Common myeloid progenitor, CD34-positive (primary cell): ENCODE data around the gene OAS2.

ENCODE experiments used
- CTCF ChIA-PET: fragments of 350-600 bp; sonication (Branson Sonifier 250); formaldehyde crosslinking; loops from one replicate; lab custom pipeline; 2021; ENCODE audit warnings: antibody characterized with exemption; lab: Charles Lee
- POLR2A ChIA-PET: fragments of 350-600 bp; sonication (Branson Sonifier 250); formaldehyde crosslinking; loops from one replicate; lab custom pipeline; 2021; ENCODE audit warnings: antibody characterized with exemption; lab: Charles Lee
- DNase-seq, 3 donors: peaks; one replicate each; pipeline versions ENCODE4 v3.0.0 to v3.0.0-alpha.2; 2013
- H3K27ac ChIP-seq, 2 experiments: 1 replicate in 1 of 2; 2 replicates in 1 of 2; pipeline ENCODE4 v1.7.0; 2013; ENCODE audit warnings: inconsistent platforms in 2 of 2, low read length in 2 of 2, mild to moderate bottlenecking in 2 of 2, low read depth in 1 of 2, moderate library complexity in 1 of 2; ENCODE audit not compliant: severe bottlenecking in 2 of 2, insufficient read depth in 1 of 2, poor library complexity in 1 of 2
- H3K27me3 ChIP-seq, 5 experiments: replicated peaks in 2 of 5; 1 replicate in 3 of 5; 2 replicates in 2 of 5; pipeline versions ENCODE4 v1.6.1 to v1.7.0; 2013; ENCODE audit warnings: low read length in 4 of 5, mild to moderate bottlenecking in 2 of 5, moderate library complexity in 2 of 5, inconsistent platforms in 1 of 5; ENCODE audit not compliant: insufficient read depth in 5 of 5, control insufficient read depth in 4 of 5
- H3K36me3 ChIP-seq, 4 experiments: 1 replicate in 2 of 4; 2 replicates in 2 of 4; pipeline versions ENCODE4 v1.6.1 to v1.7.0; 2013; ENCODE audit warnings: low read length in 3 of 4, control low read depth in 1 of 4, mild to moderate bottlenecking in 1 of 4; ENCODE audit not compliant: control insufficient read depth in 4 of 4, insufficient read depth in 4 of 4
- H3K4me1 ChIP-seq, 4 experiments: 1 replicate in 3 of 4; 2 replicates in 1 of 4; pipeline versions ENCODE4 v1.6.1 to v1.7.1; 2013; ENCODE audit warnings: low read length in 3 of 4, mild to moderate bottlenecking in 3 of 4, control low read depth in 1 of 4, inconsistent platforms in 1 of 4, moderate library complexity in 1 of 4; ENCODE audit not compliant: control insufficient read depth in 4 of 4, insufficient read depth in 4 of 4; ENCODE audit errors: control extremely low read depth in 1 of 4
- H3K4me3 ChIP-seq, 7 experiments: 1 replicate in 4 of 7; 2 replicates in 3 of 7; pipeline versions ENCODE4 v1.5.1 to v1.7.0; 2013; ENCODE audit warnings: mild to moderate bottlenecking in 7 of 7, low read length in 6 of 7, moderate library complexity in 6 of 7, inconsistent platforms in 2 of 7, low read depth in 2 of 7, control low read depth in 1 of 7; ENCODE audit not compliant: insufficient read depth in 4 of 7, control insufficient read depth in 1 of 7; ENCODE audit errors: extremely low read depth in 1 of 7
- H3K9me3 ChIP-seq, 5 experiments: 1 replicate in 4 of 5; 2 replicates in 1 of 5; pipeline versions ENCODE4 v1.6.1 to v1.7.1; 2013; ENCODE audit warnings: low read length in 4 of 5, mild to moderate bottlenecking in 2 of 5, inconsistent platforms in 1 of 5, low read depth in 1 of 5, moderate library complexity in 1 of 5; ENCODE audit not compliant: control insufficient read depth in 4 of 5, insufficient read depth in 2 of 5; ENCODE audit errors: control extremely low read depth in 1 of 5
- WGBS: methylation state at CpG from one replicate; pipeline ENCODE4 v1.1.5; 2013; ENCODE audit not compliant: insufficient coverage; 5-methylcytosine and 5-hydroxymethylcytosine counted together

OAS2 gene

DNA sequence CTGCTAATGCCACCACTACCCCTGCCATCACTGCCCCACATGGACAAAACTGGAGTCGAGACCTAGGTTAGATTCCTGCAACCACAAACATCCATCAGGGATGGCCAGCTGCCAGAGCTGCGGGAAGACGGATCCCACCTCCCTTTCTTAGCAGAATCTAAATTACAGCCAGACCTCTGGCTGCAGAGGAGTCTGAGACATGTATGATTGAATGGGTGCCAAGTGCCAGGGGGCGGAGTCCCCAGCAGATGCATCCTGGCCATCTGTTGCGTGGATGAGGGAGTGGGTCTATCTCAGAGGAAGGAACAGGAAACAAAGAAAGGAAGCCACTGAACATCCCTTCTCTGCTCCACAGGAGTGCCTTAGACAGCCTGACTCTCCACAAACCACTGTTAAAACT lies 7.1 kb upstream of the OAS2 start:
- POLR2A ChIA-PET, result interaction anchor here (0.5 kb wide), 1 partner anchor 69 kb away, joined by 4 read pairs; no protein-coding TSS in a partner anchor
- 21% methylated on average over 2 of the region's 5 CpGs for WGBS
- CTCF ChIA-PET, result interaction anchor here (1.0 kb wide), 1 partner anchor 22 kb away, joined by 5 read pairs; no protein-coding TSS in a partner anchor

DNA sequence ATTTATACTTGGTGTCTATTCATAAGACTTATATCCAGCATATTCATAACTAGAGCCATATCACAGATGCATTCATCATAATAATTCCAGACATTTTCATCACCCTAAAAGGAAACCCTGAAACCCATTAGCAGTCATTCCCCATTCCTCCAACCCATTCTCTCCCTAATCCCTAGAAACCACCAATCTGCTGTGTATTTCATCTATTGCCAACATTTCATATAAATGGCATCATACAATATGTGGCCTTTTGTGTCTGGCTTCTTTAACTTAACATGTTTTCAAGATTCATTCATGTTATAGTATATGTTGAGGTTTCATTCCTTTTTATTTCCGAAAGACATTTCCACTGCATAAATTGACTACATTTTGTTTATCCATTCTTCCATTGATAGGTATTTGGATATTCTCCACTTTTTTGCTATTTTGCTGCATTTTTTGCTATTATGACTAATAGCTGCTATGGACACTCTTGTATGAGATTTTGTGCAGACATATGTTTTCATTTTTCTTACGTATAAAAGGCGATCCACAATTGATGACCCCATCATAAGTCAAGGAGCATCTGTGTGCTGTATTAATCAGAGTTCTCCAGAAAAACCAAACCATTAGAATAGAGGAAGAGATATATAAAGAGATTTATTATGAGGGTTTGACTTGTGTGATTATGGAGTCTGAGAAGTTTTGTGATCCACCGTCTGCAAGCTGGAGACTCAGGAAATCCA lies 5.1 kb upstream of the OAS2 start:
- Histone ChIP-seq H3K27me3 (no peaks in the 10 kb centered on the region), H3K4me3 (no peak overlapping the region), H3K4me1 (peaks cover 3 to 36% (median 24%) of the 10 kb centered on the region in 4 experiments), H3K9me3 (no peaks in the 10 kb centered on the region), H3K27ac (no peak overlapping the region), H3K36me3 (peaks cover 4 to 8% (median 6%) of the 10 kb centered on the region in 4 experiments)
- no peak for DNase-seq
- ChIA-PET POLR2A (interaction anchor here (0.6 kb wide), 1 partner anchor 315 kb away, joined by 3 read pairs; no protein-coding TSS in a partner anchor), CTCF (interaction anchor here (0.6 to 1.3 kb wide), 4 partner anchors 17 to 213 kb away, joined by 3 to 4 read pairs (median 3); no protein-coding TSS in a partner anchor)
- WGBS, result 0% methylated on average over 1 of the region's 4 CpGs

More for the DNA sequence above, 7.1 kb upstream of the OAS2 start:
- H3K9me3 ChIP-seq, result no peaks in the 10 kb centered on the region
- no peaks in the 10 kb centered on the region for H3K27me3 ChIP-seq
- H3K4me1 ChIP-seq, result peaks cover 1 to 27% (median 16%) of the 10 kb centered on the region in 4 experiments
- peak; percentile 57 to 94 (median 91) for DNase-seq
- peaks cover 5 to 24% (median 10%) of the 10 kb centered on the region in 4 experiments for H3K36me3 ChIP-seq
- peak overlapping the region in 1 of 7 experiments; percentile 36 for H3K4me3 ChIP-seq
- no peak overlapping the region for H3K27ac ChIP-seq

DNA sequence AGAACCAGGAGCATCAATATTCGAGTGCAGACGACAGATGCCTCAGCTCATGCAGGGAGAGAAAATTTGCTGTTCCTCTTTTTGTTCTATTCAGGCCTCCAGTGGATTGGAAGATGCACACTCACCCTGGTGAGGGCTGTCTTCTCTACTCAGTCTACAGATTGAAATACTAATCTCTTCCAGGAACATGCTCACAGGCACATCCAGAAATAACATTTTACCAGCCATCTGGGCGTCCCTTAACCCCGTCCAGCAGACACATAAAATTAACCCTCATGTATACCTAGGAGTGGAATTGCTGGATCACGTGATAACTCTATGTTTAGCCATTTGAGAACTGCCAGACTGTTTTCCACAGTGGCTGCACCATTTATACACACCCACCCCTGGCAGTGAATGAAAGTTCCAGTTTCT lies 4.5 kb upstream of the OAS2 start:
- WGBS, result 22% methylated on average over 3 of the region's 5 CpGs

DNA sequence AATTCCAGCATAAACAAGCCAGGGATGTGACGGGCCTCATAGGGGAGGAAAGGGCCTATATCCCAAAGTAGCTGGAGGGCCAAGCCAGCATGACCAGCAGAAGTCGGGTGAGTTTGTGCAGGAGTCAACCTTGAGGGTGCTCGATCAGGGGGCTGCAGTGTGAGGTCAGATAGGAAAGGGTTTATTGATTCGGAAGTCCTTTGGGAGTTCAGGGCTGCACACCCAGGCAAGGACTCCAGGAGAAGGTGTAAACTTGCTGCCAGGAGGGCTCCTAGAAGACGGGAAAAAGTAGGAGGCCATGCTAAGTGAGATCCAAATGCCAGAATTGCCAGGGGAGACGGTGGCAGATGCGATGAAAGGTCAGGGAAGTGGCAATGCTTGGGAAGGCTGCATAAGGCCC lies 3.4 kb upstream of the OAS2 start:
- WGBS, result 93% methylated on average over 7 of the region's 7 CpGs
- Histone ChIP-seq H3K4me3 (no peak overlapping the region), H3K27me3 (no peaks in the 10 kb centered on the region), H3K9me3 (no peaks in the 10 kb centered on the region), H3K4me1 (peaks cover 8 to 52% (median 39%) of the 10 kb centered on the region in 4 experiments), H3K36me3 (peaks cover 0 to 2% (median under 1%) of the 10 kb centered on the region in 4 experiments), H3K27ac (no peak overlapping the region)
- no peak for DNase-seq
- POLR2A ChIA-PET, result no interaction called here
- CTCF ChIA-PET, result interaction anchor here (0.9 kb wide), 1 partner anchor 95 kb away, joined by 3 read pairs; no protein-coding TSS in a partner anchor

More for the DNA sequence above, 4.5 kb upstream of the OAS2 start:
- Histone ChIP-seq H3K36me3 (peaks cover 3 to 7% (median 5%) of the 10 kb centered on the region in 4 experiments), H3K27me3 (no peaks in the 10 kb centered on the region), H3K9me3 (no peaks in the 10 kb centered on the region), H3K27ac (no peak overlapping the region), H3K4me3 (no peak overlapping the region), H3K4me1 (peaks cover 3 to 41% (median 29%) of the 10 kb centered on the region in 4 experiments)
- CTCF ChIA-PET, result interaction anchor here (0.6 to 1.3 kb wide), 3 partner anchors 16 to 213 kb away, joined by 3 to 4 read pairs (median 3); no protein-coding TSS in a partner anchor
- POLR2A ChIA-PET, result interaction anchor here (0.6 kb wide), 1 partner anchor 315 kb away, joined by 3 read pairs; no protein-coding TSS in a partner anchor
- peak in 2 of 3 donors; percentile 74 to 89 for DNase-seq

DNA sequence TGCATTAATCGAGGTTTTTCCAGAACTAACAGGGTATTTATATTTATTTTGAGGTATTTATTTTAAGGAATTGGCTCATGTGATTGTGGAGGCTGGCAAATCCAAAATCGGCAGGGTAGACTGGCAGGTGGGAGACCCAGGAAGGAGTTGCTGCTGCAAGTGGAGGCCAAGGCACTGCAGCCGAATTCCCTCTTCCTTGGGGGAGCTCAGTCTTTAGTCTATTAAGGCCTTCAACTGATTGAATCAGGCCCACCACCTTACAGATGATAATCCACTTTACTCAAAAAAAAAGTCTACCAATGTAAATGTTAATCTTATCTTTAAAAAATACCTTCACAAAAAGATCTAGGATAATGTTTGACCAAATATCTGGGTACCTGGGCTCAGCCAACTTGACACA lies 1.2 kb upstream of the OAS2 start:
- Histone ChIP-seq H3K27me3 (no peaks in the 10 kb centered on the region), H3K4me3 (no peak overlapping the region), H3K36me3 (no peaks in the 10 kb centered on the region), H3K4me1 (peaks cover 9 to 45% (median 29%) of the 10 kb centered on the region in 4 experiments), H3K27ac (peak overlapping the region in 1 of 2 experiments; percentile 2), H3K9me3 (peaks cover 0 to 1% (median 0%) of the 10 kb centered on the region in 5 experiments)
- ChIA-PET CTCF (interaction anchor here (1.0 to 3.0 kb wide), 2 partner anchors 15 to 197 kb away, joined by 3 to 20 read pairs; no protein-coding TSS in a partner anchor), POLR2A (no interaction called here)
- no peak for DNase-seq
- WGBS, result 50% methylated on average over 1 of the region's 3 CpGs

DNA sequence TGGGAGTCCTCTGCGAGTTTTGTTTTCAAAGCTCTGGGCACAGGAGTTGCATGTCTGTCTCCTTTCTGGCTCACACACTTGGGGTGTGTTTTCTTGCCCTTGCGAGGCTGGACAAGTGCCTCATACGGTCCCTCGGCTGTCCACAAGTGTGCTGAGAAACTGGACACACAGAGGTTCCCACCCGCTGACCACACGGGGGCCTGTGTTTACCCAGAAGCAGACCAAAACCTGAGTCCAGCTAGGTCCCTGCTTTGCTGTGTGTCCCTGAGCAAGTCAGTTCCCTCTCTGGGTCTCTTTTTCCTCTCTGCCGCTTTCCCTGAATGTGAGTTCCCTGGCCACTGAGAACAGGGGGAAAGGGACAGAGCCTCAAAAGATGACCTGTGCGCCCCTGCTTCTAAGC lies 678 bp upstream of the OAS2 start:
- ChIA-PET POLR2A (interaction anchor here (0.6 to 0.8 kb wide), 2 partner anchors 77 to 252 kb away, joined by 3 read pairs; no protein-coding TSS in a partner anchor), CTCF (interaction anchor here (0.6 to 3.0 kb wide), 9 partner anchors 10 to 196 kb away, joined by 3 to 20 read pairs (median 4); no protein-coding TSS in a partner anchor)
- 88% methylated on average over 5 of the region's 8 CpGs for WGBS
- no peak for DNase-seq
- no peaks in the 10 kb centered on the region for H3K27me3 ChIP-seq
- peaks cover 0 to 2% (median 0%) of the 10 kb centered on the region in 4 experiments for H3K36me3 ChIP-seq
- peak overlapping the region in 1 of 2 experiments; percentile 80 for H3K27ac ChIP-seq
- peak overlapping the region in 6 of 7 experiments; percentile 74 to 89 (median 79) for H3K4me3 ChIP-seq
- peaks cover 0 to 4% (median 0%) of the 10 kb centered on the region in 5 experiments for H3K9me3 ChIP-seq
- peaks cover 9 to 45% (median 29%) of the 10 kb centered on the region in 4 experiments for H3K4me1 ChIP-seq
